OCI-LY3 (cell line): Measurements from ENCODE around the gene FRAT2.

Experiments
- CTCF ChIP-seq: fragments of 200-600, 300-600 bp; sonication (generic); IDR thresholded peaks from 2 replicates; pipeline ENCODE4 v1.5.1; 2014; ENCODE audit warnings: antibody characterized with exemption, low read length, low read depth
- EZH2phosphoT487 ChIP-seq: fragments of 200-600 bp; shearing (Covaris generic); IDR thresholded peaks from 2 replicates; pipeline ENCODE4 v1.6.1; 2018; ENCODE audit warnings: antibody characterized with exemption, mixed run types, low read depth

GRCh38 chr10:97327348-97328294 lies 6.9 kb downstream of the FRAT2 start:
- TF ChIP-seq CTCF, result no peak
- no peak for TF ChIP-seq EZH2phosphoT487
